GM23338 (cell line): ENCODE results near the gene TMEM200C. TPM values are rescaled to one million over a fixed set of nuclear protein-coding genes. Genes with fewer than 3 reads are reported as not detected.

ENCODE experiments used
- ATAC-seq: fragments of 200-7000 bp; cut with Tn5 transposase; 3 replicates; pipeline ENCODE4 v1.9.1; 2020
- DNase-seq: peaks from one replicate; pipeline ENCODE4 v3.0.0-alpha.2; 2015; ENCODE audit warnings: low spot score
- H2AFZ ChIP-seq: fragments of 200-600 bp; sonication (generic); 2 replicates; pipeline ENCODE4 v1.8.0; 2016; ENCODE audit warnings: antibody characterized with exemption, mild to moderate bottlenecking, moderate library complexity
- H3F3A ChIP-seq: fragments of 200-600 bp; sonication (generic); replicated peaks from 2 replicates; pipeline ENCODE4 v1.8.0; 2017; ENCODE audit warnings: antibody characterized with exemption, mixed run types, low read depth
- H3K27ac ChIP-seq: fragments of 200-600 bp; sonication (generic); 2 replicates; pipeline ENCODE4 v1.6.1; 2016; ENCODE audit warnings: low read depth
- H3K27me3 ChIP-seq: fragments of 200-600 bp; sonication (generic); 2 replicates; pipeline ENCODE4 v1.8.0; 2016; ENCODE audit warnings: mild to moderate bottlenecking, mixed run types, moderate library complexity; ENCODE audit not compliant: insufficient read depth
- H3K36me3 ChIP-seq: fragments of 200-600 bp; sonication (generic); 2 replicates; pipeline ENCODE4 v1.8.0; 2016; ENCODE audit warnings: mild to moderate bottlenecking; ENCODE audit not compliant: insufficient read depth
- H3K4me1 ChIP-seq: fragments of 200-600 bp; sonication (generic); 2 replicates; pipeline ENCODE4 v1.8.0; 2016; ENCODE audit warnings: mild to moderate bottlenecking, moderate library complexity; ENCODE audit not compliant: insufficient read depth
- H3K4me2 ChIP-seq: fragments of 200-600 bp; sonication (generic); 2 replicates; pipeline ENCODE4 v1.7.1; 2017; ENCODE audit warnings: mixed run types
- H3K4me3 ChIP-seq: fragments of 200-600 bp; sonication (generic); 2 replicates; pipeline ENCODE4 v1.6.1; 2016; ENCODE audit warnings: mixed run types
- H3K79me2 ChIP-seq: fragments of 200-600 bp; sonication (generic); replicated peaks from 2 replicates; pipeline ENCODE4 v1.8.0; 2017; ENCODE audit warnings: mild to moderate bottlenecking; ENCODE audit not compliant: insufficient read depth
- H3K9me2 ChIP-seq: fragments of 200-600 bp; sonication (generic); 2 replicates; pipeline ENCODE4 v1.8.0; 2017; ENCODE audit not compliant: insufficient read depth
- H4K20me1 ChIP-seq: fragments of 200-600 bp; sonication (generic); replicated peaks from 2 replicates; pipeline ENCODE4 v1.8.0; 2017; ENCODE audit warnings: mild to moderate bottlenecking; ENCODE audit not compliant: insufficient read depth
- H3K27ac Mint-ChIP-seq: 2 replicates; pipeline ENCODE4 v1.8.0; 2020; ENCODE audit warnings: inconsistent platforms, mild to moderate bottlenecking, moderate library complexity, mixed read lengths
- H3K27me3 Mint-ChIP-seq: 3 replicates; pipeline ENCODE4 v1.8.0; 2022; ENCODE audit warnings: low read depth, mild to moderate bottlenecking, moderate library complexity, mixed read lengths, inconsistent platforms; ENCODE audit not compliant: insufficient read depth, poor library complexity
- H3K36me3 Mint-ChIP-seq: 3 replicates; pipeline ENCODE4 v1.8.0; 2021; ENCODE audit warnings: low read depth, mild to moderate bottlenecking, inconsistent platforms, moderate library complexity, mixed read lengths
- H3K4me1 Mint-ChIP-seq: 3 replicates; pipeline ENCODE4 v1.8.0; 2020; ENCODE audit warnings: mild to moderate bottlenecking, inconsistent platforms, mixed read lengths
- H3K4me3 Mint-ChIP-seq: 3 replicates; pipeline ENCODE4 v1.8.0; 2021; ENCODE audit warnings: moderate library complexity, mild to moderate bottlenecking, inconsistent platforms, mixed read lengths
- H3K9me3 Mint-ChIP-seq: 3 replicates; pipeline ENCODE4 v1.8.0; 2020; ENCODE audit warnings: moderate library complexity, mild to moderate bottlenecking, inconsistent platforms, mixed read lengths
- CREB1 ChIP-seq: fragments of 250-450 bp; sonication (Bioruptor Pico); IDR thresholded peaks from 2 replicates; pipeline ENCODE4 v1.5.0; 2020; ENCODE audit warnings: low read depth, mild to moderate bottlenecking, moderate library complexity
- ETS1 ChIP-seq: IDR thresholded peaks from 2 replicates; pipeline ENCODE4 v1.6.1; 2016; ENCODE audit warnings: antibody characterized with exemption
- EZH2 ChIP-seq: fragments of 200-600 bp; sonication (generic); IDR thresholded peaks from one replicate; pipeline ENCODE4 v1.8.0; 2017; ENCODE audit warnings: antibody characterized with exemption, mild to moderate bottlenecking, low read depth; ENCODE audit not compliant: unreplicated experiment
- EZH2phosphoT487 ChIP-seq: fragments of 200-600 bp; sonication (generic); IDR thresholded peaks from one replicate; pipeline ENCODE4 v1.8.1; 2018; ENCODE audit warnings: antibody characterized with exemption; ENCODE audit not compliant: unreplicated experiment
- JUNB ChIP-seq: IDR thresholded peaks from one replicate; pipeline ENCODE4 v1.6.1; 2016; ENCODE audit warnings: antibody characterized with exemption; ENCODE audit not compliant: unreplicated experiment
- NANOG ChIP-seq: IDR thresholded peaks from 2 replicates; pipeline ENCODE4 v1.6.1; 2016; ENCODE audit warnings: antibody characterized with exemption, borderline replicate concordance
- POLR2AphosphoS5 ChIP-seq: IDR thresholded peaks from 2 replicates; pipeline ENCODE4 v1.6.1; 2016; ENCODE audit warnings: antibody characterized with exemption, low read depth
- REST ChIP-seq: IDR thresholded peaks from one replicate; pipeline ENCODE4 v1.6.1; 2018; ENCODE audit warnings: antibody characterized with exemption; ENCODE audit not compliant: unreplicated experiment
- STAT1 ChIP-seq: IDR thresholded peaks from one replicate; pipeline ENCODE4 v1.6.1; 2016; ENCODE audit warnings: antibody characterized with exemption; ENCODE audit not compliant: unreplicated experiment
- ZNF114 ChIP-seq: fragments of 250-450 bp; sonication (Bioruptor Pico); IDR thresholded peaks from 2 replicates; pipeline ENCODE4 v1.5.0; 2020; ENCODE audit warnings: mild to moderate bottlenecking, moderate library complexity
- ZNF331 ChIP-seq: fragments of 250-450 bp; sonication (Bioruptor Pico); IDR thresholded peaks from 2 replicates; pipeline ENCODE4 v1.5.0; 2020; ENCODE audit warnings: low read depth, mild to moderate bottlenecking, moderate library complexity
- ZNF462 ChIP-seq: fragments of 250-450 bp; sonication (Bioruptor Pico); IDR thresholded peaks from 2 replicates; pipeline ENCODE4 v1.5.0; 2020; ENCODE audit warnings: mild to moderate bottlenecking, moderate library complexity
- polyA plus RNA-seq: library from polyadenylated mRNA; unstranded; fragments of >200 nt; fragmentation: Nextera tagmentation; extraction: Ambion mirVana; gene quantifications from 2 replicates; pipeline ENCODE4 v1.2.1, GENCODE V29; 2016
- total RNA-seq: library from RNA; depleted of rRNA; stranded (reverse); fragments of >200 nt; shearing (Covaris generic); gene quantifications from 2 replicates; pipeline ENCODE4 v1.2.3, GENCODE V29; 2014
- TF ChIP-seq, protein P1 (sequence below), 2 experiments: fragments of 200-600 bp in 1 of 2; sonication (generic) in 1 of 2; conservative IDR thresholded peaks; 2 replicates each; pipeline versions ENCODE4 v1.5.1 to v1.6.1; 2016 to 2017; ENCODE audit warnings: antibody characterized with exemption in 2 of 2, low read depth in 2 of 2, mild to moderate bottlenecking in 2 of 2, moderate library complexity in 1 of 2

Gene TMEM200C
- total and polyA plus RNA-seq, 2 experiments from 2014 or later, result 0.53 to 6.1 TPM

DNA sequence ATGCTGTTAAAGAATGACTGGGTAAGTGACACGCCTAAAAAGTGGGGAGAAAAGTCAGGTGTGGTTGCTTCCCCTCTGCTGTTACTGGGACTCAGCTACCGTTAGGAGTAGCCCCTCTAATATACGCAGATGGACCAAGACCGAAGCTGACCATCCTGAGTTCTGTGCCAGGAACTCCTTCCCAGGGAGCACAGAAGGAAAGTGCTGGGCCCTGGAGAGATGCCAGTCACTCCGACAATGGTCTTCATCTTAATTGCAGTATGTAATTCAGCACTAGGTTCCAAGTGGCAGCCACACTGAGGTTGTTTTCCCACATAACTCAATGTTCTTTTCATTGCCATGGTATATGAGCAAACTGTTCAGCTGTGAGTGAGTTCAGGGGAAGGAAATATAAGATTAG lies 19.6 kb upstream of the TMEM200C start:
- ATAC-seq, result no peak
- no peak overlapping the region for H3K27ac Mint-ChIP-seq
- peaks cover 7% of the 10 kb centered on the region; the same call in 2 of the 3 replicates for H3K36me3 Mint-ChIP-seq
- no peaks in the 10 kb centered on the region for H3K9me2 ChIP-seq
- H3K4me3 ChIP-seq, result no peak overlapping the region
- no peaks in the 10 kb centered on the region for H3K79me2 ChIP-seq
- H3K27me3 ChIP-seq, result no peaks in the 10 kb centered on the region
- no peaks in the 10 kb centered on the region for H3K9me3 Mint-ChIP-seq
- H3K27ac ChIP-seq, result no peak overlapping the region
- no peak for DNase-seq
- no peaks in the 10 kb centered on the region for H3F3A ChIP-seq
- no peaks in the 10 kb centered on the region for H4K20me1 ChIP-seq
- no peak for TF ChIP-seq JUNB
- TF ChIP-seq EZH2, result no peak
- TF ChIP-seq STAT1, result no peak
- TF ChIP-seq ZNF331, result no peak
- TF ChIP-seq CREB1 (CRISPR knock-in tag), result no peak
- TF ChIP-seq EZH2phosphoT487, result no peak
- TF ChIP-seq, protein P1, sequence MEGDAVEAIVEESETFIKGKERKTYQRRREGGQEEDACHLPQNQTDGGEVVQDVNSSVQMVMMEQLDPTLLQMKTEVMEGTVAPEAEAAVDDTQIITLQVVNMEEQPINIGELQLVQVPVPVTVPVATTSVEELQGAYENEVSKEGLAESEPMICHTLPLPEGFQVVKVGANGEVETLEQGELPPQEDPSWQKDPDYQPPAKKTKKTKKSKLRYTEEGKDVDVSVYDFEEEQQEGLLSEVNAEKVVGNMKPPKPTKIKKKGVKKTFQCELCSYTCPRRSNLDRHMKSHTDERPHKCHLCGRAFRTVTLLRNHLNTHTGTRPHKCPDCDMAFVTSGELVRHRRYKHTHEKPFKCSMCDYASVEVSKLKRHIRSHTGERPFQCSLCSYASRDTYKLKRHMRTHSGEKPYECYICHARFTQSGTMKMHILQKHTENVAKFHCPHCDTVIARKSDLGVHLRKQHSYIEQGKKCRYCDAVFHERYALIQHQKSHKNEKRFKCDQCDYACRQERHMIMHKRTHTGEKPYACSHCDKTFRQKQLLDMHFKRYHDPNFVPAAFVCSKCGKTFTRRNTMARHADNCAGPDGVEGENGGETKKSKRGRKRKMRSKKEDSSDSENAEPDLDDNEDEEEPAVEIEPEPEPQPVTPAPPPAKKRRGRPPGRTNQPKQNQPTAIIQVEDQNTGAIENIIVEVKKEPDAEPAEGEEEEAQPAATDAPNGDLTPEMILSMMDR (conservative IDR thresholded peaks at IDR 0.05; ENCODE audit: low read depth in 2 of 2), result no peak
- no peak for TF ChIP-seq POLR2AphosphoS5
- TF ChIP-seq ZNF462 (CRISPR knock-in tag), result no peak
- TF ChIP-seq NANOG, result no peak
- TF ChIP-seq ZNF114 (CRISPR knock-in tag), result no peak
- no peak for TF ChIP-seq ETS1
- TF ChIP-seq REST, result no peak
- no peak overlapping the region for H2AFZ ChIP-seq
- no peaks in the 10 kb centered on the region for H3K36me3 ChIP-seq
- peaks cover 28% of the 10 kb centered on the region for H3K4me1 Mint-ChIP-seq
- H3K4me1 ChIP-seq, result peaks cover 13% of the 10 kb centered on the region; the same call in 1 of the 2 replicates
- H3K4me2 ChIP-seq, result no peak overlapping the region
- peaks cover 1% of the 10 kb centered on the region for H3K27me3 Mint-ChIP-seq
- no peak overlapping the region for H3K4me3 Mint-ChIP-seq
